RWPE2 (cell line): Measurements from ENCODE around the gene ZNF511.

Source experiments
- ATAC-seq: fragments of 200-7000 bp; cut with Tn5 transposase; 3 replicates; pipeline ENCODE4 v1.9.1; 2021; ENCODE audit warnings: low read depth
- DNase-seq: peaks from one replicate; pipeline ENCODE4 v3.0.0-alpha.2; 2020; ENCODE audit warnings: low spot score
- H3K27ac ChIP-seq: fragments of 450-650 bp; 2 replicates; pipeline ENCODE4 v1.5.1; 2017; ENCODE audit warnings: mild to moderate bottlenecking; ENCODE audit not compliant: poor library complexity, severe bottlenecking
- H3K27me3 ChIP-seq: fragments of 250-450 bp; sonication (Bioruptor Pico); 2 replicates; pipeline ENCODE4 v1.5.1; 2021; ENCODE audit warnings: mild to moderate bottlenecking, moderate library complexity; ENCODE audit not compliant: insufficient read depth, poor library complexity, severe bottlenecking
- H3K36me3 ChIP-seq: fragments of 250-450 bp; sonication (Bioruptor Pico); 2 replicates; pipeline ENCODE4 v1.5.1; 2020; ENCODE audit warnings: low read depth, mild to moderate bottlenecking, moderate library complexity
- H3K4me1 ChIP-seq: fragments of 250-450 bp; sonication (Bioruptor Pico); 2 replicates; pipeline ENCODE4 v1.5.1; 2021; ENCODE audit warnings: mild to moderate bottlenecking, moderate library complexity; ENCODE audit not compliant: insufficient read depth, poor library complexity, severe bottlenecking
- H3K4me3 ChIP-seq: fragments of 250-450 bp; sonication (Bioruptor Pico); 2 replicates; pipeline ENCODE4 v1.5.1; 2021; ENCODE audit warnings: mild to moderate bottlenecking, moderate library complexity; ENCODE audit not compliant: severe bottlenecking
- H3K9me3 ChIP-seq: fragments of 250-450 bp; sonication (Bioruptor Pico); 2 replicates; pipeline ENCODE4 v1.5.1; 2021; ENCODE audit warnings: mild to moderate bottlenecking, moderate library complexity; ENCODE audit not compliant: severe bottlenecking
- CTCF ChIP-seq: fragments of 450-650 bp; IDR thresholded peaks from one replicate; pipeline ENCODE4 v1.5.1; 2017; ENCODE audit warnings: mild to moderate bottlenecking, moderate library complexity; ENCODE audit not compliant: poor library complexity, severe bottlenecking

ZNF511 gene

GRCh38 chr10:133326745-133327650, 18.3 kb downstream of the ZNF511 start:
- H3K9me3 ChIP-seq: no peaks in the 10 kb centered on the region
- H3K4me3 ChIP-seq: no peak overlapping the region
- ATAC-seq: no peak
- TF ChIP-seq CTCF: no peak
- DNase-seq: no peak
- no peaks in the 10 kb centered on the region for H3K4me1 ChIP-seq
- peaks cover 52% of the 10 kb centered on the region for H3K27me3 ChIP-seq
- no peak overlapping the region for H3K27ac ChIP-seq
- no peaks in the 10 kb centered on the region for H3K36me3 ChIP-seq

GRCh38 chr10:133327651-133328357, 19.1 kb downstream of the ZNF511 start:
- H3K36me3 ChIP-seq: no peaks in the 10 kb centered on the region
- DNase-seq: peak; percentile 43
- H3K4me1 ChIP-seq: no peaks in the 10 kb centered on the region
- H3K4me3 ChIP-seq: no peak overlapping the region
- no peak for ATAC-seq
- H3K27ac ChIP-seq: no peak overlapping the region
- no peak for TF ChIP-seq CTCF
- no peaks in the 10 kb centered on the region for H3K9me3 ChIP-seq
- H3K27me3 ChIP-seq: peaks cover 60% of the 10 kb centered on the region

- H3K4me3 ChIP-seq: no peak overlapping the region
- DNase-seq (peak; percentile 55), ATAC-seq (no peak)
- no peaks in the 10 kb centered on the region for H3K9me3 ChIP-seq
- no peaks in the 10 kb centered on the region for H3K36me3 ChIP-seq
- no peak for TF ChIP-seq CTCF
- peaks cover 62% of the 10 kb centered on the region for H3K27me3 ChIP-seq
- H3K4me1 ChIP-seq: no peaks in the 10 kb centered on the region
- no peak overlapping the region for H3K27ac ChIP-seq
Measured at GRCh38 chr10:133328358-133329343, 19.9 kb downstream of the ZNF511 start.

- no peak overlapping the region for H3K4me3 ChIP-seq
- H3K27ac ChIP-seq: no peak overlapping the region
- ATAC-seq: peak; percentile 84
- peaks cover 64% of the 10 kb centered on the region for H3K27me3 ChIP-seq
- H3K36me3 ChIP-seq: no peaks in the 10 kb centered on the region
- peak; percentile 97 for TF ChIP-seq CTCF
- no peaks in the 10 kb centered on the region for H3K9me3 ChIP-seq
- peak; percentile 78 for DNase-seq
- no peaks in the 10 kb centered on the region for H3K4me1 ChIP-seq
Measured at GRCh38 chr10:133329491-133330202, 20.9 kb downstream of the ZNF511 start.
